GM18861 (cell line): ENCODE measurements around the gene SCAMP2.

Experiments used
- ATAC-seq: cut with Tn5 transposase; IDR thresholded peaks from one replicate; pipeline ENCODE4 v1.9.1; 2021; ENCODE audit not compliant: unreplicated experiment

SCAMP2 gene

GRCh38 chr15:74799255-74799855, 73.8 kb downstream of the SCAMP2 start:
- ATAC-seq = peak; percentile 3

- no peak for ATAC-seq
Observed at GRCh38 chr15:74798388-74799254, 74.5 kb downstream of the SCAMP2 start.

- ATAC-seq = no peak
Observed at GRCh38 chr15:74795966-74796625, 77.1 kb downstream of the SCAMP2 start.

GRCh38 chr15:74794970-74795349, 78.2 kb downstream of the SCAMP2 start:
- no peak for ATAC-seq

- ATAC-seq = no peak
Observed at GRCh38 chr15:74794248-74794969, 78.8 kb downstream of the SCAMP2 start.
